Effector CD4-positive, alpha-beta T cell (primary cell): ENCODE results near the gene FGF22.

ENCODE experiments used
- DNase-seq: peaks from one replicate; pipeline ENCODE4 v3.0.0-alpha.2; 2020

Gene FGF22

GRCh38 chr19:681029-682019 lies 41.6 kb downstream of the FGF22 start:
- peak; percentile 27 for DNase-seq

DNA sequence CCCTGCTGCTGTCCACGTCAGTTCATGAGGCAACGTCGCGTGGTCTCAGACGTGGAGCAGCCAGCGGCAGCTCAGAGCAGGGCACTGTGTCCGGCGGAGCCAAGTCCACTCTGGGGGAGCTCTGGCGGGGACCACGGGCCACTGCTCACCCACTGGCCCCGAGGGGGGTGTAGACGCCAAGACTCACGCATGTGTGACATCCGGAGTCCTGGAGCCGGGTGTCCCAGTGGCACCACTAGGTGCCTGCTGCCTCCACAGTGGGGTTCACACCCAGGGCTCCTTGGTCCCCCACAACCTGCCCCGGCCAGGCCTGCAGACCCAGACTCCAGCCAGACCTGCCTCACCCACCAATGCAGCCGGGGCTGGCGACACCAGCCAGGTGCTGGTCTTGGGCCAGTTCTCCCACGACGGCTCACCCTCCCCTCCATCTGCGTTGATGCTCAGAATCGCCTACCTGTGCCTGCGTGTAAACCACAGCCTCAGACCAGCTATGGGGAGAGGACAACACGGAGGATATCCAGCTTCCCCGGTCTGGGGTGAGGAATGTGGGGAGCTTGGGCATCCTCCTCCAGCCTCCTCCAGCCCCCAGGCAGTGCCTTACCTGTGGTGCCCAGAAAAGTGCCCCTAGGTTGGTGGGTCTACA lies 43.1 kb downstream of the FGF22 start:
- DNase-seq = no peak

- DNase-seq = no peak
Measured at GRCh38 chr19:685454-685931, 45.8 kb downstream of the FGF22 start.

GRCh38 chr19:686589-687297 lies 47.1 kb downstream of the FGF22 start:
- no peak for DNase-seq

- no peak for DNase-seq
Measured at GRCh38 chr19:687569-688166, 48.0 kb downstream of the FGF22 start.

- DNase-seq = no peak
Measured at GRCh38 chr19:688214-688613, 48.5 kb downstream of the FGF22 start.

DNA sequence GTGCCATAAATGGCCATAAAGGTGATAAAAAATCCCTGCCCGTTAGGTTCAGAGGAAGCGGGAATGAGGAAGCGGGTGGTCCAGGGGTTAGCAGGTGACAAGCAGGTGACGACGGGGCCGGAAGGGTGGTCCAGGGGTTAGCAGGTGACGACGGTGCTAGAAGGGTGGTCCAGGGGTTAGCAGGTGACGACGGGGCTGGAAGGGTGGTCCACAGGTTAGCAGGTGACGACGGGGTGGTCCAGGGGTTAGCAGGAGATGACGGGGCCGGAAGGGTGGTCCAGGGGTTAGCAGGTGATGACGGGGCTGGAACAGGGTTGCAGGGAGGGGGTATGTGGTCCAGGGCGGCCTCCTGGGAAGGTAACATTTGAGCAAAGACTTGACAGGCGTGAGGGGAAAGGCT lies 49.3 kb downstream of the FGF22 start:
- no peak for DNase-seq

GRCh38 chr19:690203-690602 lies 50.5 kb downstream of the FGF22 start:
- DNase-seq = no peak
